HepG2 (cell line): ENCODE measurements around the gene TNFAIP2. TPM values are rescaled to one million over a fixed set of nuclear protein-coding genes. Genes with fewer than 3 reads are reported as not detected.

Experiments used
- ESRRA ChIP-seq: sonication (generic); formaldehyde crosslinking; IDR thresholded peaks from 2 replicates; pipeline ENCODE4 v1.5.1; 2020; ENCODE audit warnings: mild to moderate bottlenecking, low read depth, missing genetic modification reagents
- ISL2 ChIP-seq: sonication (generic); formaldehyde crosslinking; IDR thresholded peaks from 2 replicates; pipeline ENCODE4 v1.5.0; 2020; ENCODE audit warnings: missing genetic modification reagents
- LBX2 ChIP-seq: sonication (generic); formaldehyde crosslinking; IDR thresholded peaks from 2 replicates; pipeline ENCODE4 v1.5.0; 2020; ENCODE audit warnings: missing genetic modification reagents, mild to moderate bottlenecking, borderline replicate concordance
- MNT ChIP-seq: fragments of 450-650 bp; IDR thresholded peaks from 2 replicates; pipeline ENCODE4 v1.6.1; 2016
- NR2F1 ChIP-seq, 2 experiments: fragments of 450-650 bp in 1 of 2; formaldehyde crosslinking in 1 of 2; IDR thresholded peaks; 2 replicates each; pipeline versions ENCODE4 v1.5.0 to v1.6.1; 2016 to 2020; ENCODE audit warnings: mild to moderate bottlenecking in 1 of 2, missing compliant biosample characterization in 1 of 2, missing genetic modification reagents in 1 of 2, moderate library complexity in 1 of 2
- NRL ChIP-seq: sonication (generic); formaldehyde crosslinking; IDR thresholded peaks from 2 replicates; pipeline ENCODE4 v1.5.0; 2020; ENCODE audit warnings: missing genetic modification reagents, mild to moderate bottlenecking, moderate library complexity, borderline replicate concordance
- POLR2A ChIP-seq, 2 experiments: IDR thresholded peaks; 2 replicates each; pipeline ENCODE4 v1.6.1; 2011; ENCODE audit warnings: low read depth in 2 of 2, low read length in 2 of 2, mild to moderate bottlenecking in 1 of 2, moderate library complexity in 1 of 2; ENCODE audit not compliant: insufficient read depth in 1 of 2
- POLR2AphosphoS5 ChIP-seq: IDR thresholded peaks from 2 replicates; pipeline ENCODE4 v1.6.1; 2012; ENCODE audit warnings: low read depth, low read length
- RBFOX2 ChIP-seq: fragments of 200-400 bp; formaldehyde crosslinking; IDR thresholded peaks from 2 replicates; pipeline ENCODE4 v1.6.1; 2017; ENCODE audit warnings: low read depth, mild to moderate bottlenecking, low read length
- SMARCE1 ChIP-seq: fragments of 450-650 bp; IDR thresholded peaks from 2 replicates; pipeline ENCODE4 v1.6.1; 2017; ENCODE audit warnings: borderline replicate concordance
- ZBTB33 ChIP-seq: sonication (generic); formaldehyde crosslinking; IDR thresholded peaks from 2 replicates; pipeline ENCODE4 v1.4.0; 2020; ENCODE audit warnings: missing genetic modification reagents
- ZNF549 ChIP-seq: sonication (generic); formaldehyde crosslinking; IDR thresholded peaks from 2 replicates; pipeline ENCODE4 v1.5.0; 2020; ENCODE audit warnings: missing genetic modification reagents
- ZNF557 ChIP-seq: sonication (generic); formaldehyde crosslinking; IDR thresholded peaks from 2 replicates; pipeline ENCODE4 v1.4.0; 2020; ENCODE audit warnings: missing genetic modification reagents
- ZNF563 ChIP-seq: sonication (generic); formaldehyde crosslinking; IDR thresholded peaks from 2 replicates; pipeline ENCODE4 v1.8.0; 2022; ENCODE audit warnings: mild to moderate bottlenecking, moderate library complexity, missing genetic modification reagents
- ZNF629 ChIP-seq: sonication (generic); formaldehyde crosslinking; conservative IDR thresholded peaks from 2 replicates; pipeline ENCODE4 v1.5.0; 2020; ENCODE audit warnings: missing genetic modification reagents
- ZNF761 ChIP-seq: sonication (generic); formaldehyde crosslinking; conservative IDR thresholded peaks from 2 replicates; pipeline ENCODE4 v1.4.0; 2020; ENCODE audit warnings: mild to moderate bottlenecking, missing genetic modification reagents
- polyA plus RNA-seq, 8 experiments: library from polyadenylated mRNA; depleted of rRNA in 3 of 8; stranded (reverse) in 7 of 8; unstranded in 1 of 8; fragments of >200 nt; fragmentation: Illumina TruSeq in 4 of 8; extraction: Trizol in 4 of 8; gene quantifications; 2 replicates each; pipeline versions ENCODE4 v1.2.1 to v1.2.3, GENCODE V29; 2011 to 2016; ENCODE audit warnings: low read depth in 4 of 8, missing spikeins in 1 of 8, mixed read lengths in 1 of 8; ENCODE audit not compliant: insufficient read depth in 1 of 8
- total RNA-seq, 5 experiments: library from RNA; depleted of rRNA; stranded (reverse); fragments of >200 nt; fragmentation: Illumina TruSeq; extraction: Trizol; gene quantifications; 2 replicates each; pipeline ENCODE4 v1.2.3, GENCODE V29; 2016; ENCODE audit warnings: low read depth in 1 of 5

Gene TNFAIP2
- total and polyA plus RNA-seq, 2 of the 13 experiments (the other 11 are each of a cell fraction or from before 2014, with no cell fraction given): 0.46 to 1.5 TPM

- TF ChIP-seq LBX2 (CRISPR knock-in tag) (no peak), ISL2 (CRISPR knock-in tag) (no peak), SMARCE1 (no peak), POLR2AphosphoS5 (peak; percentile 30; the same call in 1 of the 2 replicates), ZNF563 (CRISPR knock-in tag) (0 out of 2 replicates have a peak, but pooled peaks have one; percentile 34), ESRRA (CRISPR knock-in tag) (no peak), ZNF761 (CRISPR knock-in tag) (no peak), RBFOX2 (peak; percentile 81), POLR2A (IDR thresholded peaks at IDR 0.05; ENCODE audit: insufficient read depth in 1 of 2, low read depth in 2 of 2, low read length in 2 of 2) (0 out of 4 replicates have a peak, but pooled peaks of 1 of the 2 experiments have one; percentile 12), MNT (no peak), ZBTB33 (CRISPR knock-in tag) (0 out of 2 replicates have a peak, but pooled peaks have one; percentile 49), ZNF557 (no peak), ZNF629 (no peak), ZNF549 (no peak), NR2F1 (CRISPR knock-in tag; IDR thresholded peaks at IDR 0.05) (no peak), NRL (CRISPR knock-in tag) (0 out of 2 replicates have a peak, but pooled peaks have one; percentile 16)
These were observed 15.8 kb upstream of the TNFAIP2 start (continued) for GRCh38 chr14:103107455-103107854.
